Measurements from ENCODE around the gene PHLDB3. TPM values are rescaled to one million over a fixed set of nuclear protein-coding genes. Genes with fewer than 3 reads are reported as not detected.

PHLDB3 gene
- polyA plus RNA-seq, 1 experiment, result 4.2 TPM

DNA sequence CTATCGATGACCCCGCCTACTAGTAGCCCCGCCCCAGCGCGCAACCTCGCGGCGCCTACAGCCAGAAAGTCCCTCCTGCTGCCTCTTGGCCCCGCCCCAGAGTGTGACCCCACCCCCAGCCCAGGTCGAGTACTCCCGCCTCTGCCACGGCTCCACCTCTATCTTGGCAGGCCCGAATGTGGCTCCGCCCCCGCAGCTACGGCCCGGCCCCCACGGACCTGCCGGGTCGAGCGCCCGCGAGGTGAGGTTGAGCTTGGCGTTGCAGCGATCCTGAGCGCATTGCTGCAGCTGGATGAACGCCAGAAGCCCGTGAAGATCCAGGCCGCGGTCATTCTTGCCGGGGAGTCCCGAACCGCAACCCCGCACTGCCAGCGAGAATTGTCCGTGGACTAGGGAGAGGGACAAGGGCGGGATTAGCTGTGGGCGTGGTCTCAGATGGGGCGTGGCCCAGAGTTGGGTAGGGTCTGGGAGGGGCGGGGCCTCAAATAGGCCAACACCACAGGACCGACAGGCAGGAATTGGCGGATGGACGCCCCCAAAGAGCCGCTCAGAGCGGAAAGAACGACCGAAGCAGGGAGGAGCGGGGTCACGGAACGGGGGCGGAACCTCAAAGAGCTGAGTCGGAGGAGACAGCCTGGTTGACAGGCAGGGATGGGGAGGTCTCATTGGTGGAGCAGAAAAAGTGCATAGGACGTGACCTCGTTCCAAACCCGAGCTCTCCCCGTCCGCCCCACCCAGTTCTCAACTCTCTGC is 41.0 kb downstream of the PHLDB3 start:
- H3K9me3 ChIP-seq (ENCODE audit: control insufficient read depth, insufficient read depth, low read length), result peaks cover 14% of the 10 kb centered on the region
- TF ChIP-seq, protein P1, sequence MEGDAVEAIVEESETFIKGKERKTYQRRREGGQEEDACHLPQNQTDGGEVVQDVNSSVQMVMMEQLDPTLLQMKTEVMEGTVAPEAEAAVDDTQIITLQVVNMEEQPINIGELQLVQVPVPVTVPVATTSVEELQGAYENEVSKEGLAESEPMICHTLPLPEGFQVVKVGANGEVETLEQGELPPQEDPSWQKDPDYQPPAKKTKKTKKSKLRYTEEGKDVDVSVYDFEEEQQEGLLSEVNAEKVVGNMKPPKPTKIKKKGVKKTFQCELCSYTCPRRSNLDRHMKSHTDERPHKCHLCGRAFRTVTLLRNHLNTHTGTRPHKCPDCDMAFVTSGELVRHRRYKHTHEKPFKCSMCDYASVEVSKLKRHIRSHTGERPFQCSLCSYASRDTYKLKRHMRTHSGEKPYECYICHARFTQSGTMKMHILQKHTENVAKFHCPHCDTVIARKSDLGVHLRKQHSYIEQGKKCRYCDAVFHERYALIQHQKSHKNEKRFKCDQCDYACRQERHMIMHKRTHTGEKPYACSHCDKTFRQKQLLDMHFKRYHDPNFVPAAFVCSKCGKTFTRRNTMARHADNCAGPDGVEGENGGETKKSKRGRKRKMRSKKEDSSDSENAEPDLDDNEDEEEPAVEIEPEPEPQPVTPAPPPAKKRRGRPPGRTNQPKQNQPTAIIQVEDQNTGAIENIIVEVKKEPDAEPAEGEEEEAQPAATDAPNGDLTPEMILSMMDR (IDR thresholded peaks at IDR 0.05; ENCODE audit: low read depth, low read length), result no peak
- ChIA-PET POLR2A (interaction anchor here (0.5 to 2.1 kb wide), 9 partner anchors 10 to 205 kb away, joined by 3 to 12 read pairs (median 3); partner anchors contain the start of gene PHLDB3), CTCF (interaction anchor here (0.7 to 2.3 kb wide), 8 partner anchors 15 to 867 kb away, joined by 3 to 15 read pairs (median 8); partner anchors contain the start of gene PHLDB3)
- peaks cover 7% of the 10 kb centered on the region for H3K27me3 ChIP-seq (ENCODE audit: control insufficient read depth, insufficient read depth, low read length)
- DNase-seq (ENCODE audit: low read depth, low spot score), result peak; percentile 62
- H3K27ac ChIP-seq (ENCODE audit: low read depth, low read length), result peak overlapping the region; percentile 47
- peak overlapping the region; percentile 79 for H3K4me3 ChIP-seq (ENCODE audit: low read depth, low read length)

DNA sequence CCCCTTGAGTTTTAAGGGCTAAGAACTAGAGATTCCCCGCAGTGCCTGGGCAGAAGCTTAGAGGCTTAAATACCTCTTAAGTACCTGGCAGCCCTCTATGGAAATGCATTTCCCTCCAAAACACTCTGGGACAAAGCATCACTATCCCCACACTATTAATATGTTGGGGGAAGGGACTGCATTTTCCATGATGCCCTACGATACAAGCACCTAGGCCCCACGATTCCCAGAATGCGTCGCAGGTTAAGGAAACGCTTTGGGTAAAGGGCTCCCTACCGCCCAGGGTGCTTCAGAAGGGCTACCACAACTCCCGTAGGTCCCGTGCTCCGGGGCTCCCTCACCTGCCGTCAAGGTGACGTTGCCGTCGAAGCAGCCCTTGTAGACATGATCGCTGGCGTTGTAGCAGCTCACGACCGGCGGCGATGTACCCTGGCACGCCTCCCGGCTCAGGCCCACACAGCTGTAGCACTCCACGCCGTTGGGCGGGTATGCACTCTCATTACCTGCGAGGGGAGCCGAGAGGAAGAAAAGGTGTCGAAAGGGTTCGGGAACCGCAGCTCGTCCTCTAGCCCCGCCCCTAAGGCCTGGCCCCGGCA is 41.7 kb downstream of the PHLDB3 start:
- ChIA-PET POLR2A (interaction anchor here (0.5 to 2.1 kb wide), 8 partner anchors 11 to 206 kb away, joined by 3 to 12 read pairs (median 3); partner anchors contain the start of gene PHLDB3), CTCF (interaction anchor here (0.7 to 2.3 kb wide), 6 partner anchors 14 to 866 kb away, joined by 3 to 15 read pairs (median 6); partner anchors contain the start of gene PHLDB3)
- H3K27ac ChIP-seq (ENCODE audit: low read depth, low read length), result no peak overlapping the region
- peaks cover 14% of the 10 kb centered on the region for H3K9me3 ChIP-seq (ENCODE audit: control insufficient read depth, insufficient read depth, low read length)
- TF ChIP-seq, protein P1 (IDR thresholded peaks at IDR 0.05; ENCODE audit: low read depth, low read length), result no peak
- H3K4me3 ChIP-seq (ENCODE audit: low read depth, low read length), result peak overlapping the region; percentile 79
- H3K27me3 ChIP-seq (ENCODE audit: control insufficient read depth, insufficient read depth, low read length), result peaks cover 7% of the 10 kb centered on the region
- no peak for DNase-seq (ENCODE audit: low read depth, low spot score)

DNA sequence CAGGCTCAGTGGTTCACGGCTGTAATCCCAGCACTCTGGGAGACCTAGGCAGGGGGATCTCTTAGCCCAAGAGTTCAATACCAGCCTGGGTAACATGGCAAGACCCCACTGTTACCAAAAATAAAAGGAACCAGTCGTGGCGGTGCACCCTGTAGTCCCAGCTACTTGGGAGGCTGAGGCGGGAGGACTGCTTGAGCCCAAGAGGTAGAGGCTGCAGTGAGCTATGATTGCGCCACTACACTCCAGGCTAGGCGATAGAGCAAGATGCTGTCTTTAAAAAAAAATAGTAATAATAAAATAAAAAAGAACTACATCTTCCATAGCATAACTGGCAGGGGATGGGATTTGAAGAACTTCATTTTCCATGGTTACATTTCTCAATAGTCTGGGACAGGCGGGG is 42.2 kb downstream of the PHLDB3 start:
- ChIA-PET CTCF (interaction anchor here (1.5 to 2.1 kb wide), 2 partner anchors 14 to 15 kb away, joined by 3 to 15 read pairs; no protein-coding TSS in a partner anchor), POLR2A (interaction anchor here (0.6 to 2.1 kb wide), 2 partner anchors 11 to 16 kb away, joined by 3 to 12 read pairs; no protein-coding TSS in a partner anchor)
- TF ChIP-seq, protein P1 (IDR thresholded peaks at IDR 0.05; ENCODE audit: low read depth, low read length), result no peak
- no peak overlapping the region for H3K27ac ChIP-seq (ENCODE audit: low read depth, low read length)
- H3K4me3 ChIP-seq (ENCODE audit: low read depth, low read length), result no peak overlapping the region
- peaks cover 7% of the 10 kb centered on the region for H3K27me3 ChIP-seq (ENCODE audit: control insufficient read depth, insufficient read depth, low read length)
- peaks cover 14% of the 10 kb centered on the region for H3K9me3 ChIP-seq (ENCODE audit: control insufficient read depth, insufficient read depth, low read length)
- DNase-seq (ENCODE audit: low read depth, low spot score), result no peak

DNA sequence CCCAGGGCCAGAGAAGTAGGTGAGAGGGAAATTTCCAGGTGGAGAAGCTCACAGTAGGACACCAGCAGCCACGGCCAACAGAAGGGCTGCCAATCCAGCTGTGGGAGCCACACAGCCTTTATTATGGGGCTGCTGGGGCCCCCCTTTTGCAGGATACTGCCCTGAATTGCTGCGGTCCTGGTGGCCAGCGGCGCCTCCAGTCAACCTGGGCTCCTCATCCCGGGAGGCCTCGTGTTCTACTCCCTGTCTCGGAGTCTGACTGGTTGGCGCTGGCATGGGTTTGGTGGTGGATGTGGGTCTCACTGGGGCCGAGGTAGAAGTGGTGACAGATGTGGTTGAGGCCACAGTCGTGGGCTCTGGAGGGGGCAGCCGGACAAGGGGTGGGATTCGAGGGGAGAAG is 43.2 kb downstream of the PHLDB3 start:
- CTCF ChIA-PET, result interaction anchor here (2.7 kb wide), 1 partner anchor 14 kb away, joined by 23 read pairs; no protein-coding TSS in a partner anchor

More for the DNA sequence above, 43.2 kb downstream of the PHLDB3 start:
- no peak overlapping the region for H3K27ac ChIP-seq (ENCODE audit: low read depth, low read length)
- H3K27me3 ChIP-seq (ENCODE audit: control insufficient read depth, insufficient read depth, low read length), result peaks cover 10% of the 10 kb centered on the region
- peaks cover 14% of the 10 kb centered on the region for H3K9me3 ChIP-seq (ENCODE audit: control insufficient read depth, insufficient read depth, low read length)
- POLR2A ChIA-PET, result no interaction called here
- no peak overlapping the region for H3K4me3 ChIP-seq (ENCODE audit: low read depth, low read length)
- TF ChIP-seq, protein P1 (IDR thresholded peaks at IDR 0.05; ENCODE audit: low read depth, low read length), result no peak
- DNase-seq (ENCODE audit: low read depth, low spot score), result no peak
